Measurements from ENCODE around the gene FAAP20.

Gene FAAP20

GRCh38 chr1:2193514-2194281 lies 874 bp downstream of the FAAP20 start:
- no peak for DNase-seq

- DNase-seq: no peak
These were observed 2.3 kb downstream of the FAAP20 start for GRCh38 chr1:2192031-2192995.

- DNase-seq: no peak
These were observed 4.0 kb downstream of the FAAP20 start for GRCh38 chr1:2190491-2190976.

- DNase-seq: peak; percentile 65
These were observed 4.8 kb downstream of the FAAP20 start for GRCh38 chr1:2189459-2190425.

GRCh38 chr1:2188336-2188735 lies 6.2 kb downstream of the FAAP20 start:
- DNase-seq: no peak

GRCh38 chr1:2187619-2188018 lies 7.0 kb downstream of the FAAP20 start:
- DNase-seq: no peak

- DNase-seq: no peak
These were observed 7.7 kb downstream of the FAAP20 start for GRCh38 chr1:2186901-2187300.

- no peak for DNase-seq
These were observed 8.4 kb downstream of the FAAP20 start for GRCh38 chr1:2185880-2186855.

GRCh38 chr1:2184934-2185333 lies 9.6 kb downstream of the FAAP20 start:
- no peak for DNase-seq

- DNase-seq: no peak
These were observed 10.0 kb downstream of the FAAP20 start for GRCh38 chr1:2184531-2184930.

- DNase-seq: no peak
These were observed 10.6 kb downstream of the FAAP20 start for GRCh38 chr1:2183937-2184334.

GRCh38 chr1:2182376-2182775 lies 12.2 kb downstream of the FAAP20 start:
- no peak for DNase-seq

- no peak for DNase-seq
These were observed 12.8 kb downstream of the FAAP20 start for GRCh38 chr1:2181752-2182151.

GRCh38 chr1:2181271-2181670 lies 13.3 kb downstream of the FAAP20 start:
- no peak for DNase-seq

- no peak for DNase-seq
These were observed 14.0 kb downstream of the FAAP20 start for GRCh38 chr1:2180297-2181245.

GRCh38 chr1:2179283-2180013 lies 15.1 kb downstream of the FAAP20 start:
- no peak for DNase-seq

GRCh38 chr1:2178875-2179274 lies 15.7 kb downstream of the FAAP20 start:
- DNase-seq: no peak

GRCh38 chr1:2177946-2178538 lies 16.5 kb downstream of the FAAP20 start:
- DNase-seq: no peak

- DNase-seq: no peak
These were observed 17.0 kb downstream of the FAAP20 start for GRCh38 chr1:2177541-2177940.
